ENCODE measurements around the gene THY1. TPM values are rescaled to one million over a fixed set of nuclear protein-coding genes. Genes with fewer than 3 reads are reported as not detected.
A peak's percentile ranks its signal among the peaks of the same experiment; 100 is the strongest.
"Not testable (repeated sequence)": the region's sequence is repeated elsewhere in the genome, so short reads cannot be mapped to it uniquely, and the experiment has no call there.

Gene THY1
- total RNA-seq, 1 donor: 0.31 TPM

GRCh38 chr11:119397740-119398139, 25.2 kb downstream of the THY1 start:
- H3K4me3 ChIP-seq (ENCODE audit: low read length): no peak overlapping the region
- H3K4me1 ChIP-seq (ENCODE audit: insufficient read depth, low read length): no peaks in the 10 kb centered on the region
- peaks cover 14% of the 10 kb centered on the region for H3K9me3 ChIP-seq (ENCODE audit: low read depth, low read length)
- H3K27me3 ChIP-seq (ENCODE audit: insufficient read depth, low read length): peaks cover 17% of the 10 kb centered on the region

GRCh38 chr11:119396835-119397234, 26.1 kb downstream of the THY1 start:
- Histone ChIP-seq H3K4me1 (ENCODE audit: insufficient read depth, low read length) (no peaks in the 10 kb centered on the region), H3K27me3 (ENCODE audit: insufficient read depth, low read length) (peaks cover 17% of the 10 kb centered on the region), H3K9me3 (ENCODE audit: low read depth, low read length) (peaks cover 14% of the 10 kb centered on the region), H3K4me3 (ENCODE audit: low read length) (no peak overlapping the region)

GRCh38 chr11:119391275-119391674, 31.7 kb downstream of the THY1 start:
- Histone ChIP-seq H3K4me3 (ENCODE audit: low read length) (no peak overlapping the region), H3K27me3 (ENCODE audit: insufficient read depth, low read length) (peaks cover 5% of the 10 kb centered on the region), H3K9me3 (ENCODE audit: low read depth, low read length) (no peaks in the 10 kb centered on the region), H3K4me1 (ENCODE audit: insufficient read depth, low read length) (no peaks in the 10 kb centered on the region)

- H3K4me3 ChIP-seq (ENCODE audit: low read length): no peak overlapping the region
- peaks cover 2% of the 10 kb centered on the region for H3K27me3 ChIP-seq (ENCODE audit: insufficient read depth, low read length)
- H3K9me3 ChIP-seq (ENCODE audit: low read depth, low read length): no peaks in the 10 kb centered on the region
- no peaks in the 10 kb centered on the region for H3K4me1 ChIP-seq (ENCODE audit: insufficient read depth, low read length)
Observed at GRCh38 chr11:119389611-119390254, 33.2 kb downstream of the THY1 start.

- H3K4me3 ChIP-seq (ENCODE audit: low read length): no peak overlapping the region
- H3K9me3 ChIP-seq (ENCODE audit: low read depth, low read length): no peaks in the 10 kb centered on the region
- no peaks in the 10 kb centered on the region for H3K4me1 ChIP-seq (ENCODE audit: insufficient read depth, low read length)
- H3K27me3 ChIP-seq (ENCODE audit: insufficient read depth, low read length): no peaks in the 10 kb centered on the region
Observed at GRCh38 chr11:119388103-119388502, 34.9 kb downstream of the THY1 start.

- H3K9me3 ChIP-seq (ENCODE audit: low read depth, low read length): no peaks in the 10 kb centered on the region
- H3K4me1 ChIP-seq (ENCODE audit: insufficient read depth, low read length): peaks cover 18% of the 10 kb centered on the region
- H3K27me3 ChIP-seq (ENCODE audit: insufficient read depth, low read length): peaks cover 8% of the 10 kb centered on the region
- H3K4me3 ChIP-seq (ENCODE audit: low read length): no peak overlapping the region
Observed at GRCh38 chr11:119384332-119384731, 38.6 kb downstream of the THY1 start.

GRCh38 chr11:119382513-119382912, 40.5 kb downstream of the THY1 start:
- not testable (repeated sequence) for H3K27me3 ChIP-seq (ENCODE audit: insufficient read depth, low read length); H3K4me3 ChIP-seq (ENCODE audit: low read length); H3K9me3 ChIP-seq (ENCODE audit: low read depth, low read length)
- H3K4me1 ChIP-seq (ENCODE audit: insufficient read depth, low read length): peaks cover 18% of the 10 kb centered on the region

- H3K4me3 ChIP-seq (ENCODE audit: low read length): peak overlapping the region; percentile 40
- H3K9me3 ChIP-seq (ENCODE audit: low read depth, low read length): no peaks in the 10 kb centered on the region
- peaks cover 8% of the 10 kb centered on the region for H3K27me3 ChIP-seq (ENCODE audit: insufficient read depth, low read length)
- H3K4me1 ChIP-seq (ENCODE audit: insufficient read depth, low read length): peaks cover 18% of the 10 kb centered on the region
Observed at GRCh38 chr11:119382101-119382500, 40.9 kb downstream of the THY1 start.

- Histone ChIP-seq H3K4me3 (ENCODE audit: low read length) (peak within 1 kb of the TSS; percentile 40), H3K9me3 (ENCODE audit: low read depth, low read length) (no peaks in the 10 kb centered on the region), H3K4me1 (ENCODE audit: insufficient read depth, low read length) (peaks cover 18% of the 10 kb centered on the region), H3K27me3 (ENCODE audit: insufficient read depth, low read length) (peaks cover 8% of the 10 kb centered on the region)
Observed at GRCh38 chr11:119381181-119381988, 41.6 kb downstream of the THY1 start, which contains the start of gene USP2. Gene USP2 (minus strand): TSS chr11:119381690. CDS start chr11:119373480, 8,210 bp downstream.

GRCh38 chr11:119380827-119381180, 42.2 kb downstream of the THY1 start:
- Histone ChIP-seq H3K4me1 (ENCODE audit: insufficient read depth, low read length) (peaks cover 18% of the 10 kb centered on the region), H3K9me3 (ENCODE audit: low read depth, low read length) (no peaks in the 10 kb centered on the region), H3K27me3 (ENCODE audit: insufficient read depth, low read length) (peaks cover 8% of the 10 kb centered on the region), H3K4me3 (ENCODE audit: low read length) (no peak overlapping the region)

GRCh38 chr11:119380160-119380826, 42.7 kb downstream of the THY1 start:
- peaks cover 18% of the 10 kb centered on the region for H3K4me1 ChIP-seq (ENCODE audit: insufficient read depth, low read length)
- H3K4me3 ChIP-seq (ENCODE audit: low read length): no peak overlapping the region
- no peaks in the 10 kb centered on the region for H3K9me3 ChIP-seq (ENCODE audit: low read depth, low read length)
- H3K27me3 ChIP-seq (ENCODE audit: insufficient read depth, low read length): peaks cover 8% of the 10 kb centered on the region

- Histone ChIP-seq H3K4me1 (ENCODE audit: insufficient read depth, low read length) (peaks cover 18% of the 10 kb centered on the region), H3K4me3 (ENCODE audit: low read length) (no peak overlapping the region), H3K9me3 (ENCODE audit: low read depth, low read length) (no peaks in the 10 kb centered on the region), H3K27me3 (ENCODE audit: insufficient read depth, low read length) (peaks cover 8% of the 10 kb centered on the region)
Observed at GRCh38 chr11:119378851-119379465, 44.0 kb downstream of the THY1 start.

GRCh38 chr11:119377961-119378667, 44.9 kb downstream of the THY1 start:
- no peak overlapping the region for H3K4me3 ChIP-seq (ENCODE audit: low read length)
- peaks cover 18% of the 10 kb centered on the region for H3K4me1 ChIP-seq (ENCODE audit: insufficient read depth, low read length)
- H3K9me3 ChIP-seq (ENCODE audit: low read depth, low read length): no peaks in the 10 kb centered on the region
- peaks cover 8% of the 10 kb centered on the region for H3K27me3 ChIP-seq (ENCODE audit: insufficient read depth, low read length)

- Histone ChIP-seq H3K4me1 (ENCODE audit: insufficient read depth, low read length) (peaks cover 17% of the 10 kb centered on the region), H3K27me3 (ENCODE audit: insufficient read depth, low read length) (peaks cover 8% of the 10 kb centered on the region), H3K4me3 (ENCODE audit: low read length) (no peak overlapping the region), H3K9me3 (ENCODE audit: low read depth, low read length) (no peaks in the 10 kb centered on the region)
Observed at GRCh38 chr11:119377112-119377901, 45.7 kb downstream of the THY1 start.
